IPS DF 19.7 (cell line): ENCODE data around the gene SYT15.

ENCODE experiments used
- DNase-seq: peaks from one replicate; pipeline ENCODE4 v3.0.0-alpha.2; 2013; ENCODE audit warnings: low read depth, low spot score

The SYT15 gene

GRCh38 chr10:46544989-46545791 is 33.7 kb upstream of the SYT15 start:
- DNase-seq = no peak

GRCh38 chr10:46545861-46546590 is 32.9 kb upstream of the SYT15 start:
- DNase-seq = no peak

GRCh38 chr10:46546591-46547540 is 32.1 kb upstream of the SYT15 start:
- no peak for DNase-seq

- no peak for DNase-seq
Observed at GRCh38 chr10:46547541-46548497, 31.1 kb upstream of the SYT15 start.

- no peak for DNase-seq
Observed at GRCh38 chr10:46548498-46549090, 30.3 kb upstream of the SYT15 start.

- no peak for DNase-seq
Observed at GRCh38 chr10:46549171-46550075, 29.5 kb upstream of the SYT15 start.

GRCh38 chr10:46550076-46550790 is 28.7 kb upstream of the SYT15 start:
- no peak for DNase-seq

- no peak for DNase-seq
Observed at GRCh38 chr10:46550795-46551700, 27.9 kb upstream of the SYT15 start.

GRCh38 chr10:46551701-46552525 is 27.0 kb upstream of the SYT15 start:
- no peak for DNase-seq

GRCh38 chr10:46552526-46553237 is 26.2 kb upstream of the SYT15 start:
- DNase-seq = no peak

- DNase-seq = no peak
Observed at GRCh38 chr10:46553238-46554049, 25.5 kb upstream of the SYT15 start.

- no peak for DNase-seq
Observed at GRCh38 chr10:46554166-46554781, 24.7 kb upstream of the SYT15 start.

GRCh38 chr10:46555366-46555712 is 23.6 kb upstream of the SYT15 start:
- DNase-seq = no peak

- no peak for DNase-seq
Observed at GRCh38 chr10:46555713-46556514, 23.0 kb upstream of the SYT15 start.
